Measurements from ENCODE around the gene STK33. TPM values are rescaled to one million over a fixed set of nuclear protein-coding genes. Genes with fewer than 3 reads are reported as not detected.

Gene STK33
- total RNA-seq, 2 donors from 2014 or later: 22.7 to 26.8 TPM

DNA sequence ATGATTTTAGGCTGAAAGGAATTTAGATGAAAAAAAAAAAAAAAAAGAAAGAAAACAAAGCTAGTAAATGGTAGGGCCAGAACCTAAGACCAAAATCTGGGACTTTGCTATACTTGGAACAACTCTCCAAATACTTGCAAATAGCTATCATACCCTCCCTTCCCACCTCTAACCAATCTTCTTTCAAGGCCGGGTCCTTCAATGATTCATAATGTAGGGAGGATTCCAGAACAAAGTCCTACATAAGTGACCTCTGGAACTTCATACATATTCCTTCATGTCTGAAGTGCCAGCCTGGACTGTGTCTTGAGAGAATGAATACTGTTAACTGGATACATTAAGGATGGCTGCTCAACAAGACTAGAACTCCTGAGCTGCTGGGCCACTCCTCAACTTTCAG is 9.9 kb downstream of the STK33 start:
- no peaks in the 10 kb centered on the region for H3K27me3 Mint-ChIP-seq (ENCODE audit: insufficient read depth)
- Histone ChIP-seq H3K27ac (ENCODE audit: low read depth, low read length) (no peak overlapping the region), H3K9ac (ENCODE audit: extremely low read depth, low read length, poor library complexity, severe bottlenecking) (no peak overlapping the region), H3K27me3 (ENCODE audit: control insufficient read depth, insufficient read depth, low read length, poor library complexity, severe bottlenecking) (no peaks in the 10 kb centered on the region), H3K9me3 (ENCODE audit: control insufficient read depth, low read length) (peaks cover 21% of the 10 kb centered on the region), H3K4me3 (ENCODE audit: low read length) (no peak overlapping the region), H3K36me3 (ENCODE audit: control insufficient read depth, insufficient read depth, low read length) (no peaks in the 10 kb centered on the region), H3K4me1 (ENCODE audit: control insufficient read depth, insufficient read depth, low read length) (peaks cover 3% of the 10 kb centered on the region)
- peaks cover 4% of the 10 kb centered on the region for H3K36me3 Mint-ChIP-seq (ENCODE audit: low read depth)
- peaks cover 10% of the 10 kb centered on the region for H3K9me3 Mint-ChIP-seq
- H3K4me3 Mint-ChIP-seq: no peak overlapping the region
- DNase-seq: no peak
- H3K4me1 Mint-ChIP-seq: peaks cover 6% of the 10 kb centered on the region
- no peak overlapping the region for H3K27ac Mint-ChIP-seq
- 100% methylated on average over 1 of the region's 1 CpG; no CpG with 5 or more reads in 1 of the 2 experiments for WGBS, 2 experiments (ENCODE audit: insufficient coverage in 1 of 2, insufficient read length in 1 of 2)
- TF ChIP-seq, protein P1, sequence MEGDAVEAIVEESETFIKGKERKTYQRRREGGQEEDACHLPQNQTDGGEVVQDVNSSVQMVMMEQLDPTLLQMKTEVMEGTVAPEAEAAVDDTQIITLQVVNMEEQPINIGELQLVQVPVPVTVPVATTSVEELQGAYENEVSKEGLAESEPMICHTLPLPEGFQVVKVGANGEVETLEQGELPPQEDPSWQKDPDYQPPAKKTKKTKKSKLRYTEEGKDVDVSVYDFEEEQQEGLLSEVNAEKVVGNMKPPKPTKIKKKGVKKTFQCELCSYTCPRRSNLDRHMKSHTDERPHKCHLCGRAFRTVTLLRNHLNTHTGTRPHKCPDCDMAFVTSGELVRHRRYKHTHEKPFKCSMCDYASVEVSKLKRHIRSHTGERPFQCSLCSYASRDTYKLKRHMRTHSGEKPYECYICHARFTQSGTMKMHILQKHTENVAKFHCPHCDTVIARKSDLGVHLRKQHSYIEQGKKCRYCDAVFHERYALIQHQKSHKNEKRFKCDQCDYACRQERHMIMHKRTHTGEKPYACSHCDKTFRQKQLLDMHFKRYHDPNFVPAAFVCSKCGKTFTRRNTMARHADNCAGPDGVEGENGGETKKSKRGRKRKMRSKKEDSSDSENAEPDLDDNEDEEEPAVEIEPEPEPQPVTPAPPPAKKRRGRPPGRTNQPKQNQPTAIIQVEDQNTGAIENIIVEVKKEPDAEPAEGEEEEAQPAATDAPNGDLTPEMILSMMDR (conservative IDR thresholded peaks at IDR 0.05): no peak

DNA sequence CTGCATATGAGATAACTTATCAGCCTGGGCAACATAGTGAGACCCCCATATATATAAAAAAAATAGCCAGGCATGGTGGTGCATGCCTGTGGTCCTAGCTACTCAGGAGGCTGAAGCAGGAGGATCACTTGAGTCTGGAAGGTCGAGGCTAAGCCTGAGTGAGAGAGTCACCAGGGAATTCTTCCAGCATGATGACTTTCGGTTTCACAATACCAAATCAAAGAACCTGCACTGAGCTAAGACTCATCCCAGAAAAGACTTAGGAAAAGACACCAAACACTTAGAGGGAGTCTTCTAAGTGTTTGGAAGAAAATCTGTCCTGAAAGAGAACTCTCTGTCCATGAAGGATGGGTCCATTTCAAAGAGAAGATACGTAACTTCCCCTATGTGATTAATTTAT is 12.7 kb downstream of the STK33 start:
- Mint-ChIP-seq H3K27ac (no peak overlapping the region), H3K4me3 (no peak overlapping the region), H3K36me3 (ENCODE audit: low read depth) (no peaks in the 10 kb centered on the region), H3K4me1 (peaks cover 6% of the 10 kb centered on the region), H3K9me3 (peaks cover 16% of the 10 kb centered on the region), H3K27me3 (ENCODE audit: insufficient read depth) (no peaks in the 10 kb centered on the region)
- peaks cover 3% of the 10 kb centered on the region for H3K4me1 ChIP-seq (ENCODE audit: control insufficient read depth, insufficient read depth, low read length)
- DNase-seq: no peak
- H3K27ac ChIP-seq (ENCODE audit: low read depth, low read length): no peak overlapping the region
- TF ChIP-seq, protein P1 (conservative IDR thresholded peaks at IDR 0.05): no peak
- no peak overlapping the region for H3K4me3 ChIP-seq (ENCODE audit: low read length)
- H3K36me3 ChIP-seq (ENCODE audit: control insufficient read depth, insufficient read depth, low read length): no peaks in the 10 kb centered on the region
- H3K9me3 ChIP-seq (ENCODE audit: control insufficient read depth, low read length): peaks cover 18% of the 10 kb centered on the region
- no peak overlapping the region for H3K9ac ChIP-seq (ENCODE audit: extremely low read depth, low read length, poor library complexity, severe bottlenecking)
- 83 to 98% methylated on average over 1 to 3 of the region's 3 CpGs for WGBS, 2 experiments (ENCODE audit: insufficient coverage in 1 of 2, insufficient read length in 1 of 2)
- no peaks in the 10 kb centered on the region for H3K27me3 ChIP-seq (ENCODE audit: control insufficient read depth, insufficient read depth, low read length, poor library complexity, severe bottlenecking)

DNA sequence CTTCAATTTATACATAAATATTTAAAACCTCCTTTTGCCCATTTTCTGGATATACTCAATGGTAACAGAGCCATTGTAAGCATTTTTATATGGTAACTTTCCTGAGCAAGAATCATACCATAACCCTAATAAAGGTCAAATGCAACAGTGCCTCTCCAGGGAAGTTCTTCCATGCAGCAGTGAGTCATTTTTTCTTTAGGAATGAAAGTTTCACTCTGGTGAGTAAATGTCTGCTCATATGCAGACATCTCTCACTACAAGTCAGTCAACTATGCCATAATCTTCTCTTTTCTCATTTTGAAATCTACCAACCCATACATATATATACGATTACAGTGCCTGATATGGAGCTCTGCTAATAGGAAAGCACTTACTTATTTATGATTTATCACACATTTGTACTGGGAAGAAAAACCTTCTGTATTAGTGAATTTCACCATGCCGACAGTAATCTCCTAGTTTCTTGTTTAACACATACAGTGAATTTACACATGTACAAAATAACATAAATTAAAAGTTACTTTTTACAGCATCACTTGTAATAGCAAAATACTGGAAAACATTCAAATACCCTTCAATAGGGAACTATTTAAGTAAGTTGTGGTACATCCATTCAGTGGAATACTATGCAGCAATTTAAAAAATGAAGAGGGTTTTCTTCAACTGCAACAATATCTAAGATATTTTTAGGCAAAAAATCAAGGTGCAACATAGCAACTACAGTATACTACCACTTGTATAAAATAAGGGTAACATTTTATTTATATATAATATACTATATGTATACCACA is 16.0 kb downstream of the STK33 start:
- Mint-ChIP-seq H3K4me1 (no peaks in the 10 kb centered on the region), H3K9me3 (peaks cover 16% of the 10 kb centered on the region)

More for the DNA sequence above, 16.0 kb downstream of the STK33 start:
- Mint-ChIP-seq H3K4me3 (no peak overlapping the region), H3K36me3 (ENCODE audit: low read depth) (no peaks in the 10 kb centered on the region), H3K27ac (no peak overlapping the region), H3K27me3 (ENCODE audit: insufficient read depth) (no peaks in the 10 kb centered on the region)
- 85 to 96% methylated on average over 2 of the region's 2 CpGs for WGBS, 2 experiments (ENCODE audit: insufficient coverage in 1 of 2, insufficient read length in 1 of 2)
- Histone ChIP-seq H3K27me3 (ENCODE audit: control insufficient read depth, insufficient read depth, low read length, poor library complexity, severe bottlenecking) (no peaks in the 10 kb centered on the region), H3K27ac (ENCODE audit: low read depth, low read length) (no peak overlapping the region), H3K4me3 (ENCODE audit: low read length) (peak overlapping the region; percentile 46), H3K36me3 (ENCODE audit: control insufficient read depth, insufficient read depth, low read length) (no peaks in the 10 kb centered on the region), H3K9me3 (ENCODE audit: control insufficient read depth, low read length) (peaks cover 18% of the 10 kb centered on the region), H3K4me1 (ENCODE audit: control insufficient read depth, insufficient read depth, low read length) (no peaks in the 10 kb centered on the region), H3K9ac (ENCODE audit: extremely low read depth, low read length, poor library complexity, severe bottlenecking) (no peak overlapping the region)
- TF ChIP-seq, protein P1 (conservative IDR thresholded peaks at IDR 0.05): no peak
- DNase-seq: no peak

Data from endodermal cell (in vitro differentiated cells).